Osteocyte (in vitro differentiated cells): ENCODE results near the gene RBM39. TPM values are rescaled to one million over a fixed set of nuclear protein-coding genes. Genes with fewer than 3 reads are reported as not detected.
"Not testable (repeated sequence)": the region's sequence is repeated elsewhere in the genome, so short reads cannot be mapped to it uniquely, and the experiment has no call there.

ENCODE experiments used
- DNase-seq: peaks from one replicate; pipeline ENCODE4 v3.0.0; 2021; ENCODE audit warnings: mixed read lengths; ENCODE audit not compliant: unreplicated experiment; ENCODE audit errors: extremely low spot score
- H3K27ac Mint-ChIP-seq: one replicate; pipeline ENCODE4 v1.8.0; 2021; ENCODE audit warnings: mild to moderate bottlenecking, mixed read lengths; ENCODE audit not compliant: unreplicated experiment
- H3K27me3 Mint-ChIP-seq: one replicate; pipeline ENCODE4 v1.8.0; 2021; ENCODE audit warnings: mixed read lengths; ENCODE audit not compliant: unreplicated experiment
- H3K36me3 Mint-ChIP-seq: one replicate; pipeline ENCODE4 v1.8.0; 2021; ENCODE audit warnings: mixed read lengths; ENCODE audit not compliant: unreplicated experiment
- H3K4me1 Mint-ChIP-seq: one replicate; pipeline ENCODE4 v1.8.0; 2021; ENCODE audit warnings: mixed read lengths; ENCODE audit not compliant: unreplicated experiment
- H3K4me3 Mint-ChIP-seq: one replicate; pipeline ENCODE4 v1.8.0; 2021; ENCODE audit warnings: mild to moderate bottlenecking, moderate library complexity, mixed read lengths; ENCODE audit not compliant: unreplicated experiment
- H3K9me3 Mint-ChIP-seq: one replicate; pipeline ENCODE4 v1.8.0; 2021; ENCODE audit warnings: mixed read lengths; ENCODE audit not compliant: unreplicated experiment
- total RNA-seq: library from RNA; stranded (reverse); gene quantifications from 2 replicates; pipeline ENCODE4 v1.2.1, GENCODE V29; 2021
- TF ChIP-seq, protein P1 (sequence below): fragments of 200-600 bp; sonication (generic); IDR thresholded peaks from 2 replicates; pipeline ENCODE4 v1.5.0; 2021; ENCODE audit warnings: antibody characterized with exemption, mild to moderate bottlenecking, moderate library complexity

RBM39 gene
- total RNA-seq, 1 donor from 2014 or later: 329 TPM

DNA sequence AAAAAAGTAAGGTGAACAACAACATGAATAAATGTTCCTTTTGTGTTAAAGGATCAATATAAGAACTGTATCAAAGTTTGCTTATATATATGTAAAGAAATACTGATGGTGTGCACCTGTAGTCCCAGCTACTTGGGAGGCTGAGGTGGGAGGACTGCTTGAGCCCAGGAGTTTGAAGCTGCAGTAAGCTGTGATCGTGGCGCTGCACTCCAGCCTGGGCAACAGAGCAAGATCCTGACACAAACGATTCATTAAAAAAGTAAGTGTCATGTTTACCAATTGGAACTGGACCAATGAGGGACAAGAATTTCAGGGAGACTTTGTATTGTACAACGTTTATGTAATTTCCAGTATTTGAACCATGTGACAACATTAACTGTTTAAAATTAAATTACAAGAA, 24.8 kb upstream of the RBM39 start:
- no peaks in the 10 kb centered on the region for H3K9me3 Mint-ChIP-seq
- H3K27ac Mint-ChIP-seq: no peak overlapping the region
- DNase-seq: no peak
- peaks cover 27% of the 10 kb centered on the region for H3K4me1 Mint-ChIP-seq
- TF ChIP-seq, protein P1, sequence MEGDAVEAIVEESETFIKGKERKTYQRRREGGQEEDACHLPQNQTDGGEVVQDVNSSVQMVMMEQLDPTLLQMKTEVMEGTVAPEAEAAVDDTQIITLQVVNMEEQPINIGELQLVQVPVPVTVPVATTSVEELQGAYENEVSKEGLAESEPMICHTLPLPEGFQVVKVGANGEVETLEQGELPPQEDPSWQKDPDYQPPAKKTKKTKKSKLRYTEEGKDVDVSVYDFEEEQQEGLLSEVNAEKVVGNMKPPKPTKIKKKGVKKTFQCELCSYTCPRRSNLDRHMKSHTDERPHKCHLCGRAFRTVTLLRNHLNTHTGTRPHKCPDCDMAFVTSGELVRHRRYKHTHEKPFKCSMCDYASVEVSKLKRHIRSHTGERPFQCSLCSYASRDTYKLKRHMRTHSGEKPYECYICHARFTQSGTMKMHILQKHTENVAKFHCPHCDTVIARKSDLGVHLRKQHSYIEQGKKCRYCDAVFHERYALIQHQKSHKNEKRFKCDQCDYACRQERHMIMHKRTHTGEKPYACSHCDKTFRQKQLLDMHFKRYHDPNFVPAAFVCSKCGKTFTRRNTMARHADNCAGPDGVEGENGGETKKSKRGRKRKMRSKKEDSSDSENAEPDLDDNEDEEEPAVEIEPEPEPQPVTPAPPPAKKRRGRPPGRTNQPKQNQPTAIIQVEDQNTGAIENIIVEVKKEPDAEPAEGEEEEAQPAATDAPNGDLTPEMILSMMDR: no peak
- no peaks in the 10 kb centered on the region for H3K36me3 Mint-ChIP-seq
- no peaks in the 10 kb centered on the region for H3K27me3 Mint-ChIP-seq
- no peak overlapping the region for H3K4me3 Mint-ChIP-seq

DNA sequence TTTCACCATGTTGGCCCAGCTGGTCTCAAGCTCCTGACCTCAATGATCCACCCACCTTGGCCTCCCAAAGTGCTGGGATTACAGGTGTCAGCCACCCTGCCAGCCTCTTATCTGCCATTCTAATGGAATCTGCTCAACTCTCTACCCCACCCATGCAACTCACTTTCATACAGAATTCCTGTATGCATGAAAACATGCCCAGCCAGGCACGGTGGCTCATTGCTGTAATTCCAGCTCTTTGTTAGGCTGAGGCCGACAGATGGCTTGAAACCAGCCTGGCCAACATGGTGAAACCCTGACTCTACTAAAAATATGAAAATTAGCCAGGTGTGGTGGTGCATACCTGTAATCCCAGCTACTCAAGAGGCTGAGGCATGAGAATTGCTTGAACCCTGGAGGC, 22.9 kb upstream of the RBM39 start:
- not testable (repeated sequence) for H3K27me3 Mint-ChIP-seq, H3K27ac Mint-ChIP-seq

DNA sequence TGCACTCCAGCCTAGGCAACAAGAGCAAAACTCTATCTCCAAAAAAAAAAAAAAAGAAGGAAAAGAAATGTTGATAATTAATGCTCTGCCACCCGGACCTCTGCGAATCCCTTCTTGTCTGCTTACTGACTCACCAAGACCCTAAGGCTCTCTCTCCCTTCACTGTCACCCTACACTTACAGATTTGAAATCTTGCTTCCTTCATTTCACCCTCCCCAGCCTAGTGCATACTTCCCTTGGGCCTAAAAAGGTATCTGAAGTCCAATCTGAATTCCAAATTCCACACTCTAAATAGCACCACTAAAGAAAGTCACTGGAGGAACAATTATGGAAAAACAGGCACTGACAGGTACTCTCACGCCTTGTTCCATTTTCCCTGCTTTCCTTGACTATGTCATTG, 20.4 kb upstream of the RBM39 start:
- no peaks in the 10 kb centered on the region for H3K9me3 Mint-ChIP-seq
- H3K27ac Mint-ChIP-seq: no peak overlapping the region
- DNase-seq: no peak
- no peak overlapping the region for H3K4me3 Mint-ChIP-seq
- TF ChIP-seq, protein P1: no peak
- no peaks in the 10 kb centered on the region for H3K36me3 Mint-ChIP-seq
- peaks cover 2% of the 10 kb centered on the region for H3K4me1 Mint-ChIP-seq
- H3K27me3 Mint-ChIP-seq: no peaks in the 10 kb centered on the region

More for the DNA sequence above, 22.9 kb upstream of the RBM39 start:
- H3K9me3 Mint-ChIP-seq, H3K4me3 Mint-ChIP-seq, H3K36me3 Mint-ChIP-seq, DNase-seq: not testable (repeated sequence)
- H3K4me1 Mint-ChIP-seq: peaks cover 21% of the 10 kb centered on the region

DNA sequence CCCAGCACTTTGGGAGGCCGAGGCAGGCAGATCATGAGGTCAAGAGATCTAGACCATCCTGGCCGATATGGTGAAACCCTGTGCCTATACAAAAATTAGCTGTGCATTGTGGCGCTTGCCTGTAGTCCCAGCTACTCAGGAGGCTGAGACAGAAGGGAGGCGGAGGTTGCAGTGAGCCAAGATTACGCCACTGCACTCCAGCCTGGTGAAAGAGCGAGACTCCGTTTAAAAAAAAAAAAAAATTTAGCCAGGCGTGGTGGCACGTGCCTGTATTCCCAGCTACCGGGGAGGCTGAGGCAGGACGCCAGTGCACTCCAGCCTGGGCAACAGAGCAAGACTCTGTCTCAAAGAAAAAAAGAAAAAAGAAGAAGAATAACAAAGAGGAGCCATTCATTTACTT, 19.5 kb upstream of the RBM39 start:
- H3K4me3 Mint-ChIP-seq, H3K36me3 Mint-ChIP-seq, H3K27ac Mint-ChIP-seq, DNase-seq, H3K9me3 Mint-ChIP-seq, H3K27me3 Mint-ChIP-seq, H3K4me1 Mint-ChIP-seq: not testable (repeated sequence)

DNA sequence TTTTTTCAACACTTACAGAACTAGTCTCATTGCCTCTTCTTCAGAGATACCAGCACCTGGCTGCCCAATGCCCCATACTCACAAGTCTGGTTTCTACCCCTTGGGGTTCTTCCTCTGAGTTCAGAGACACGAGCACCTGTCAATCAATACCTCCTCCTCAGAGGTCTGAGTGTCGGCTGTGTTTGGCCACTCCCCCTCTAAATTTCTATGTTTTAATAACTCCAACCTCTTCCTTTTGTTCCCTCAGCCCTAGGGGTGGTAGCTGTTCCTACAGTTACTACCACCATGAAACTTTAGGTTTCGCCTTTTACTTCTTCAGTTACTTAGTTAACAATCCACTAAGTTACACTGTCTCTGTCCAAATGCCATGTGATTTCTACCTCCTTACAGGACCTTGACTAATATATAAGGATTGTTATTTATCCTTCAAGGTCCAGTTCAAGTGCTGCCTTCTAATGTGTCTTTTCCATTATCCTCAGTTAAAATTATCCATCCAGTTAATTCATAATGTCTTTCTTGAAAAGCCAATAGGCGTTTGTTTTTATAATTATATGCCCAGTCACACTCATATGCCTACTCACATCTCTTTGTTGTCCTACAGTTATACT, 15.1 kb upstream of the RBM39 start:
- TF ChIP-seq, protein P1: no peak
- H3K27me3 Mint-ChIP-seq: no peaks in the 10 kb centered on the region
- no peak overlapping the region for H3K27ac Mint-ChIP-seq
- no peaks in the 10 kb centered on the region for H3K9me3 Mint-ChIP-seq
- H3K4me3 Mint-ChIP-seq: no peak overlapping the region
- no peaks in the 10 kb centered on the region for H3K4me1 Mint-ChIP-seq
- no peak for DNase-seq
- H3K36me3 Mint-ChIP-seq: no peaks in the 10 kb centered on the region

DNA sequence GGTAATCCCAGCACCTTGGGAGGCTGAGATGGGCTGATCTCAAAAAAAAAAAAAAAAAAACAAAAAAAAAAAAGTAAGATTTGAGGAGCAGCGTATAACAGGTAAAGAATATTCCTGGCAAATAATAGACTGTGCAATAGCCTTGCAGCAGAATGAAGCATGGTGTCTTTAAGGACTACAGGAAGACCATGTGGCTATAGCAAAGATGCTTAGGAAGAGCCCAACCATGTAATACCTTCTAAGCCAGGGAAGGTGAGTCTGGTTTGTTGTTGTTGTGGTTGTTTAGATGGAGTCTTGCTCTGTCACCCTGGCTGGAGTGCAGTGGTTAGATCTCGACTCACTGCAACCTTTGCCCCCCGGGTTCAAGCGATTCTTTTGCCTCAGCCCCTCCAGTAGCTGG, 14.3 kb upstream of the RBM39 start:
- no peaks in the 10 kb centered on the region for H3K36me3 Mint-ChIP-seq
- H3K27me3 Mint-ChIP-seq: no peaks in the 10 kb centered on the region
- H3K4me3 Mint-ChIP-seq: no peak overlapping the region
- H3K9me3 Mint-ChIP-seq: no peaks in the 10 kb centered on the region
- H3K4me1 Mint-ChIP-seq: no peaks in the 10 kb centered on the region
- no peak overlapping the region for H3K27ac Mint-ChIP-seq
- no peak for DNase-seq
- TF ChIP-seq, protein P1: no peak
